Liver (tissue), 9 donors: ENCODE data around the gene GPR107. TPM values are rescaled to one million over a fixed set of nuclear protein-coding genes. Genes with fewer than 3 reads are reported as not detected.
"Not testable (repeated sequence)": the region's sequence is repeated elsewhere in the genome, so short reads cannot be mapped to it uniquely, and the experiment has no call there.

Experiments used
- DNase-seq: peaks from one replicate; pipeline ENCODE4 v3.0.0-alpha.2; 2017; ENCODE audit warnings: low spot score
- H3K27ac ChIP-seq, 2 donors: one replicate each; pipeline ENCODE4 v1.7.0; 2013; ENCODE audit warnings: inconsistent platforms in 2 of 2, low read length in 2 of 2, control low read depth in 1 of 2, low read depth in 1 of 2, mild to moderate bottlenecking in 1 of 2
- H3K27me3 ChIP-seq, 4 donors: one replicate each; pipeline versions ENCODE4 v1.6.1 to v1.7.0; 2013; ENCODE audit warnings: low read length in 3 of 4, inconsistent platforms in 1 of 4, mild to moderate bottlenecking in 1 of 4, moderate library complexity in 1 of 4; ENCODE audit not compliant: control insufficient read depth in 4 of 4, insufficient read depth in 4 of 4
- H3K36me3 ChIP-seq, 4 donors: one replicate each; pipeline versions ENCODE4 v1.6.1 to v1.7.0; 2013; ENCODE audit warnings: low read length in 3 of 4, mild to moderate bottlenecking in 3 of 4, low read depth in 1 of 4, moderate library complexity in 1 of 4; ENCODE audit not compliant: control insufficient read depth in 4 of 4, insufficient read depth in 3 of 4
- H3K4me1 ChIP-seq, 4 donors: one replicate each; pipeline versions ENCODE4 v1.6.1 to v1.7.0; 2013; ENCODE audit warnings: low read length in 3 of 4, mild to moderate bottlenecking in 3 of 4, moderate library complexity in 1 of 4; ENCODE audit not compliant: control insufficient read depth in 4 of 4, insufficient read depth in 4 of 4
- H3K4me3 ChIP-seq, 3 donors: one replicate each; pipeline versions ENCODE4 v1.6.1 to v1.7.0; 2013; ENCODE audit warnings: low read length in 3 of 3, control low read depth in 1 of 3, low read depth in 1 of 3, mild to moderate bottlenecking in 1 of 3
- H3K9ac ChIP-seq, 2 donors: one replicate each; pipeline ENCODE4 v1.7.0; 2013; ENCODE audit warnings: low read length in 2 of 2, mild to moderate bottlenecking in 2 of 2, moderate library complexity in 2 of 2, control low read depth in 1 of 2, low read depth in 1 of 2
- H3K9me3 ChIP-seq, 4 donors: one replicate each; pipeline versions ENCODE4 v1.6.1 to v1.7.0; 2013; ENCODE audit warnings: low read length in 3 of 4; ENCODE audit not compliant: control insufficient read depth in 4 of 4
- EGR1 ChIP-seq, 2 donors: IDR thresholded peaks; 2 replicates each; pipeline ENCODE4 v1.6.1; 2016 to 2018; ENCODE audit warnings: antibody characterized with exemption in 2 of 2, low read depth in 2 of 2
- FOXA1 ChIP-seq: IDR thresholded peaks from 2 replicates; pipeline ENCODE4 v1.6.1; 2016; ENCODE audit warnings: antibody characterized with exemption
- FOXA2 ChIP-seq: IDR thresholded peaks from 2 replicates; pipeline ENCODE4 v1.6.1; 2016; ENCODE audit warnings: antibody characterized with exemption
- HNF4A ChIP-seq, 2 donors: conservative IDR thresholded peaks; 2 replicates each; pipeline ENCODE4 v1.6.1; 2016; ENCODE audit warnings: antibody characterized with exemption in 2 of 2, mild to moderate bottlenecking in 2 of 2
- HNF4G ChIP-seq: IDR thresholded peaks from 2 replicates; pipeline ENCODE4 v1.6.1; 2016; ENCODE audit warnings: antibody characterized with exemption
- JUND ChIP-seq, 2 donors: IDR thresholded peaks; 2 replicates each; pipeline ENCODE4 v1.6.1; 2016; ENCODE audit warnings: antibody characterized with exemption in 2 of 2
- NR2F2 ChIP-seq: IDR thresholded peaks from 2 replicates; pipeline ENCODE4 v1.6.1; 2016; ENCODE audit warnings: antibody characterized with exemption
- RAD21 ChIP-seq, 2 donors: IDR thresholded peaks; 2 replicates each; pipeline ENCODE4 v1.6.1; 2016; ENCODE audit warnings: antibody characterized with exemption in 2 of 2, mild to moderate bottlenecking in 2 of 2
- RXRA ChIP-seq, 2 donors: IDR thresholded peaks; 2 replicates each; pipeline ENCODE4 v1.6.1; 2017 to 2018; ENCODE audit warnings: antibody characterized with exemption in 2 of 2, mild to moderate bottlenecking in 1 of 2
- SP1 ChIP-seq: IDR thresholded peaks from 2 replicates; pipeline ENCODE4 v1.6.1; 2018; ENCODE audit warnings: antibody characterized with exemption, mild to moderate bottlenecking
- YY1 ChIP-seq: IDR thresholded peaks from 2 replicates; pipeline ENCODE4 v1.6.1; 2016; ENCODE audit warnings: antibody characterized with exemption, mild to moderate bottlenecking
- WGBS: extraction: QIAGEN DNeasy Blood & Tissue Kit; methylation state at CpG from one replicate; pipeline ENCODE4 v1.1.7; 2013; 5-methylcytosine and 5-hydroxymethylcytosine counted together
- polyA plus RNA-seq, 2 donors: library from polyadenylated mRNA; stranded (reverse) in 1 of 2; unstranded in 1 of 2; fragments of 200-250 nt in 1 of 2; fragments of >200 nt in 1 of 2; fragmentation: Nextera tagmentation in 1 of 2; extraction: Ambion mirVana in 1 of 2; gene quantifications; one replicate each; pipeline versions ENCODE4 v1.2.1 to v1.2.3, GENCODE V29; 2013 to 2015
- total RNA-seq, 2 donors: library from RNA; depleted of rRNA; stranded (reverse); fragments of >200 nt; gene quantifications; one replicate each; pipeline ENCODE4 v1.2.3, GENCODE V29; 2014
- TF ChIP-seq, protein P1 (sequence below): IDR thresholded peaks from 2 replicates; pipeline ENCODE4 v1.6.1; 2016; ENCODE audit warnings: antibody characterized with exemption
- TF ChIP-seq, protein P2 (sequence below): IDR thresholded peaks from 2 replicates; pipeline ENCODE4 v1.6.1; 2016; ENCODE audit warnings: antibody characterized with exemption
- TF ChIP-seq, protein P3 (sequence below): IDR thresholded peaks from 2 replicates; pipeline ENCODE4 v1.6.1; 2016; ENCODE audit warnings: antibody characterized with exemption, mild to moderate bottlenecking
- TF ChIP-seq, protein P4 (sequence below): IDR thresholded peaks from 2 replicates; pipeline ENCODE4 v1.6.1; 2016; ENCODE audit warnings: antibody characterized with exemption
- TF ChIP-seq, protein P5 (sequence below): fragments of 150-350 bp; IDR thresholded peaks from 2 replicates; pipeline ENCODE4 v1.5.1; 2017; ENCODE audit warnings: improper control_type of control experiment, low read depth, low read length; ENCODE audit not compliant: missing input control
- donor health status: healthy.
- donor health status: healthy.
- donor health status: healthy.
- donor health status: healthy.
- donor health status: healthy.

GPR107 gene
- total and polyA plus RNA-seq, 4 donors = 3.8 to 17.2 (median 11.4) TPM

DNA sequence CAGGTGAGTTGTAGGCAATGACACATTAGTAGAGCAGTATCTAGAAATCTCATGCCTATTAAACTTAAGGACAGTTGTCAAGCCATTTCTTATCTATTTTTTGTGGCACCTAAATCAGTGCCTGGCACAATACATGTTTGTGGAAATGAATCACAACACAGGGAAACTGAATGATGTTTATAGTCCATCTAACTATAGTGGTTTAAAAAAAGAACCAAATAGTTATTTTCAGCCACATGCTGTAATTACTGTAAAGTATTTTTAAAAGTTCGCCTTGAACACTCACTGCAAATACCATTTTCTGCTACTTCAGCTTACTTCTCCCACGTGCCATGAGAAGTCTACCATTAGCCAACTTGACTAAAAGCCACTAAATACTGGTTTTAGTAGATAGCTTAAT, 32.6 kb upstream of the GPR107 start:
- no peak overlapping the region for H3K4me3 ChIP-seq
- no peaks in the 10 kb centered on the region for H3K9me3 ChIP-seq
- DNase-seq = no peak
- 87% methylated on average over 2 of the region's 2 CpGs for WGBS
- H3K9ac ChIP-seq = no peak overlapping the region
- peaks cover 3 to 20% (median 13%) of the 10 kb centered on the region in 4 donors for H3K4me1 ChIP-seq
- H3K27ac ChIP-seq = no peak overlapping the region
- no peaks in the 10 kb centered on the region for H3K27me3 ChIP-seq
- H3K36me3 ChIP-seq = peaks cover 0 to 2% (median 0%) of the 10 kb centered on the region in 4 donors
- no peak for TF ChIP-seq FOXA1

DNA sequence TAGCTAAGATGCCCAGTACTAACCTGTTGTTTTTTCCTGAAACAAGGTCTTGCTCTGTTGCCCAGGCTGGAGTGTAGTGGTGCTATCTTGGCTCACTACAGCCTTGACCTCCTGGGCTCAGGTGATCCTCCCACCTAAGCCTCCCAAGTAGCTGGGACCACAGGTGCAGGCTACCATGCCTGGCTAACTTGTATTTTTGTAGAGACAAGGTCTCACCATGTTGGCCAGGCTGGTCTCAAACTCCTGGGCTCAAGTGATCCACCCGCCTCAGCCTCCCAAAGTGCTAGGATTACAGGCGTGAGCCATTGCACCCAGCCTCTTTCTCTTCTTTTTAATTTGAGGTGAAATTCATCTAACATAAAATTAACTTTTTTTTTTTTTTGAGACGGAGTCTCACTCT, 31.9 kb upstream of the GPR107 start:
- DNase-seq = not testable (repeated sequence)

DNA sequence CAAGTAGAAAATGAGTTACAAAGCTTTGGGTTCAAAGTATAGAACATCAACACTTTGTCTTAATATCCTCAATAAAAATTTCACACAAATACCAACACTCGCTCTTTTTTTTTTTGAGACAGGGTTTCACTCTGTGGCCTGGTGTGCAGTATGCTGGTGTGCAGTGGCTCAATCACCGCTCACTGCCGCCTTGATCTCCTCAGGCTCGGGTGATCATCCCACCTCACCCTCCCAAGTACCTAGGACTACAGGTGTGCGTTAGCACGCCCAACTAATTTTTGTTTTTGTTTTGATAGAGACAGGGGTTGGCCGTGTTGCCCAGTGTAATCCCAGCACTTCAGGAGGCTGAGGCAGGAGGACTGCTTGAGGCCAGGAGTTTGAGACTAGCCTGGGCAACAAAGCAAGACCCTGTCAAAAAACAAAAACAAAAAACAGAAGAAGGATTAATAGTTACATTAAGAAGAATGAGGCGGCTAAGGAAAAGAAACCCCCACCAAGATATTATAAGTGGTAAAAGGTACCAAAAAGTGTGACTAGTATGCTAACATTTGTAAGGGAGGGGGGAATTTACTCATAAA, 31.1 kb upstream of the GPR107 start:
- Histone ChIP-seq H3K4me3 (no peak overlapping the region), H3K9me3 (no peaks in the 10 kb centered on the region), H3K9ac (no peak overlapping the region), H3K36me3 (no peaks in the 10 kb centered on the region), H3K27me3 (no peaks in the 10 kb centered on the region), H3K4me1 (peaks cover 3 to 20% (median 13%) of the 10 kb centered on the region in 4 donors), H3K27ac (no peak overlapping the region)
- TF ChIP-seq RXRA (IDR thresholded peaks at IDR 0.05) = no peak
- no peak for TF ChIP-seq HNF4A (conservative IDR thresholded peaks at IDR 0.05)
- TF ChIP-seq, protein P1, sequence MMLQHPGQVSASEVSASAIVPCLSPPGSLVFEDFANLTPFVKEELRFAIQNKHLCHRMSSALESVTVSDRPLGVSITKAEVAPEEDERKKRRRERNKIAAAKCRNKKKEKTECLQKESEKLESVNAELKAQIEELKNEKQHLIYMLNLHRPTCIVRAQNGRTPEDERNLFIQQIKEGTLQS = no peak
- no peak for TF ChIP-seq SP1
- no peak for TF ChIP-seq RAD21 (IDR thresholded peaks at IDR 0.05)
- TF ChIP-seq, protein P2, sequence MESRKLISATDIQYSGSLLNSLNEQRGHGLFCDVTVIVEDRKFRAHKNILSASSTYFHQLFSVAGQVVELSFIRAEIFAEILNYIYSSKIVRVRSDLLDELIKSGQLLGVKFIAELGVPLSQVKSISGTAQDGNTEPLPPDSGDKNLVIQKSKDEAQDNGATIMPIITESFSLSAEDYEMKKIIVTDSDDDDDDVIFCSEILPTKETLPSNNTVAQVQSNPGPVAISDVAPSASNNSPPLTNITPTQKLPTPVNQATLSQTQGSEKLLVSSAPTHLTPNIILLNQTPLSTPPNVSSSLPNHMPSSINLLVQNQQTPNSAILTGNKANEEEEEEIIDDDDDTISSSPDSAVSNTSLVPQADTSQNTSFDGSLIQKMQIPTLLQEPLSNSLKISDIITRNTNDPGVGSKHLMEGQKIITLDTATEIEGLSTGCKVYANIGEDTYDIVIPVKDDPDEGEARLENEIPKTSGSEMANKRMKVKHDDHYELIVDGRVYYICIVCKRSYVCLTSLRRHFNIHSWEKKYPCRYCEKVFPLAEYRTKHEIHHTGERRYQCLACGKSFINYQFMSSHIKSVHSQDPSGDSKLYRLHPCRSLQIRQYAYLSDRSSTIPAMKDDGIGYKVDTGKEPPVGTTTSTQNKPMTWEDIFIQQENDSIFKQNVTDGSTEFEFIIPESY = no peak
- no peak for TF ChIP-seq FOXA2
- no peak for TF ChIP-seq NR2F2
- TF ChIP-seq, protein P3, sequence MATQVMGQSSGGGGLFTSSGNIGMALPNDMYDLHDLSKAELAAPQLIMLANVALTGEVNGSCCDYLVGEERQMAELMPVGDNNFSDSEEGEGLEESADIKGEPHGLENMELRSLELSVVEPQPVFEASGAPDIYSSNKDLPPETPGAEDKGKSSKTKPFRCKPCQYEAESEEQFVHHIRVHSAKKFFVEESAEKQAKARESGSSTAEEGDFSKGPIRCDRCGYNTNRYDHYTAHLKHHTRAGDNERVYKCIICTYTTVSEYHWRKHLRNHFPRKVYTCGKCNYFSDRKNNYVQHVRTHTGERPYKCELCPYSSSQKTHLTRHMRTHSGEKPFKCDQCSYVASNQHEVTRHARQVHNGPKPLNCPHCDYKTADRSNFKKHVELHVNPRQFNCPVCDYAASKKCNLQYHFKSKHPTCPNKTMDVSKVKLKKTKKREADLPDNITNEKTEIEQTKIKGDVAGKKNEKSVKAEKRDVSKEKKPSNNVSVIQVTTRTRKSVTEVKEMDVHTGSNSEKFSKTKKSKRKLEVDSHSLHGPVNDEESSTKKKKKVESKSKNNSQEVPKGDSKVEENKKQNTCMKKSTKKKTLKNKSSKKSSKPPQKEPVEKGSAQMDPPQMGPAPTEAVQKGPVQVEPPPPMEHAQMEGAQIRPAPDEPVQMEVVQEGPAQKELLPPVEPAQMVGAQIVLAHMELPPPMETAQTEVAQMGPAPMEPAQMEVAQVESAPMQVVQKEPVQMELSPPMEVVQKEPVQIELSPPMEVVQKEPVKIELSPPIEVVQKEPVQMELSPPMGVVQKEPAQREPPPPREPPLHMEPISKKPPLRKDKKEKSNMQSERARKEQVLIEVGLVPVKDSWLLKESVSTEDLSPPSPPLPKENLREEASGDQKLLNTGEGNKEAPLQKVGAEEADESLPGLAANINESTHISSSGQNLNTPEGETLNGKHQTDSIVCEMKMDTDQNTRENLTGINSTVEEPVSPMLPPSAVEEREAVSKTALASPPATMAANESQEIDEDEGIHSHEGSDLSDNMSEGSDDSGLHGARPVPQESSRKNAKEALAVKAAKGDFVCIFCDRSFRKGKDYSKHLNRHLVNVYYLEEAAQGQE = no peak
- no peak for TF ChIP-seq EGR1 (IDR thresholded peaks at IDR 0.05; ENCODE audit: low read depth in 2 of 2)
- TF ChIP-seq HNF4G = no peak
- TF ChIP-seq, protein P4, sequence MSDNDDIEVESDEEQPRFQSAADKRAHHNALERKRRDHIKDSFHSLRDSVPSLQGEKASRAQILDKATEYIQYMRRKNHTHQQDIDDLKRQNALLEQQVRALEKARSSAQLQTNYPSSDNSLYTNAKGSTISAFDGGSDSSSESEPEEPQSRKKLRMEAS = no peak
- TF ChIP-seq, protein P5, sequence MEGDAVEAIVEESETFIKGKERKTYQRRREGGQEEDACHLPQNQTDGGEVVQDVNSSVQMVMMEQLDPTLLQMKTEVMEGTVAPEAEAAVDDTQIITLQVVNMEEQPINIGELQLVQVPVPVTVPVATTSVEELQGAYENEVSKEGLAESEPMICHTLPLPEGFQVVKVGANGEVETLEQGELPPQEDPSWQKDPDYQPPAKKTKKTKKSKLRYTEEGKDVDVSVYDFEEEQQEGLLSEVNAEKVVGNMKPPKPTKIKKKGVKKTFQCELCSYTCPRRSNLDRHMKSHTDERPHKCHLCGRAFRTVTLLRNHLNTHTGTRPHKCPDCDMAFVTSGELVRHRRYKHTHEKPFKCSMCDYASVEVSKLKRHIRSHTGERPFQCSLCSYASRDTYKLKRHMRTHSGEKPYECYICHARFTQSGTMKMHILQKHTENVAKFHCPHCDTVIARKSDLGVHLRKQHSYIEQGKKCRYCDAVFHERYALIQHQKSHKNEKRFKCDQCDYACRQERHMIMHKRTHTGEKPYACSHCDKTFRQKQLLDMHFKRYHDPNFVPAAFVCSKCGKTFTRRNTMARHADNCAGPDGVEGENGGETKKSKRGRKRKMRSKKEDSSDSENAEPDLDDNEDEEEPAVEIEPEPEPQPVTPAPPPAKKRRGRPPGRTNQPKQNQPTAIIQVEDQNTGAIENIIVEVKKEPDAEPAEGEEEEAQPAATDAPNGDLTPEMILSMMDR = no peak
- TF ChIP-seq JUND (IDR thresholded peaks at IDR 0.05) = no peak
- no peak for TF ChIP-seq FOXA1
- TF ChIP-seq YY1 = no peak
- WGBS = 84% methylated on average over 8 of the region's 8 CpGs
- no peak for DNase-seq

More for the DNA sequence above, 31.9 kb upstream of the GPR107 start:
- not testable (repeated sequence) for H3K4me3 ChIP-seq, H3K36me3 ChIP-seq, H3K9me3 ChIP-seq, H3K9ac ChIP-seq, H3K27ac ChIP-seq, H3K27me3 ChIP-seq
- H3K4me1 ChIP-seq = peaks cover 3 to 20% (median 13%) of the 10 kb centered on the region in 4 donors
- WGBS = 96% methylated on average over 3 of the region's 3 CpGs
